HG02840 (cell line): Measurements from ENCODE around the gene TBX21.
"Not testable (repeated sequence)": the region's sequence is repeated elsewhere in the genome, so short reads cannot be mapped to it uniquely, and the experiment has no call there.

Source experiments
- ATAC-seq: cut with Tn5 transposase; IDR thresholded peaks from one replicate; pipeline ENCODE4 v1.9.1; 2021; ENCODE audit warnings: mild to moderate bottlenecking, moderate library complexity, moderate number of reproducible peaks; ENCODE audit not compliant: unreplicated experiment, low FRiP score

The TBX21 gene

DNA sequence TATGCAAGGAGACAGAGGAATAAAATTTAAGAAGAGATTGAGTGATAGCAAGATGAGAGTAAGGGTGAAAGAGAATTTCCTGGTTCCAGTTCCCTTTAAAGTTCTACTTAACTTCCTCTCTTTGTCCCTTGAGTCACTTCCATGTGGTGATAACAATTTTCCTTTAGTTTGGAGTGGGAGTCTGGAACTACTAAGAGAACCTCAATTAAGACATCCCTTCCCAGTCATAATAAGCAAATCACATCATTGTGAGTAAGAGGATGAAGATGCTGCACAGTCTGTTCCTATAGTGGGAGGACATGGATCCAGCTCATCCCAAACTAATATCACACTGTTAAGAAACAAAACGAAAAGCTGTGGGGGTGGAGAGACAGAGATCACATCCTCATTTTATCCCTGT is 24.4 kb downstream of the TBX21 start:
- no peak for ATAC-seq

DNA sequence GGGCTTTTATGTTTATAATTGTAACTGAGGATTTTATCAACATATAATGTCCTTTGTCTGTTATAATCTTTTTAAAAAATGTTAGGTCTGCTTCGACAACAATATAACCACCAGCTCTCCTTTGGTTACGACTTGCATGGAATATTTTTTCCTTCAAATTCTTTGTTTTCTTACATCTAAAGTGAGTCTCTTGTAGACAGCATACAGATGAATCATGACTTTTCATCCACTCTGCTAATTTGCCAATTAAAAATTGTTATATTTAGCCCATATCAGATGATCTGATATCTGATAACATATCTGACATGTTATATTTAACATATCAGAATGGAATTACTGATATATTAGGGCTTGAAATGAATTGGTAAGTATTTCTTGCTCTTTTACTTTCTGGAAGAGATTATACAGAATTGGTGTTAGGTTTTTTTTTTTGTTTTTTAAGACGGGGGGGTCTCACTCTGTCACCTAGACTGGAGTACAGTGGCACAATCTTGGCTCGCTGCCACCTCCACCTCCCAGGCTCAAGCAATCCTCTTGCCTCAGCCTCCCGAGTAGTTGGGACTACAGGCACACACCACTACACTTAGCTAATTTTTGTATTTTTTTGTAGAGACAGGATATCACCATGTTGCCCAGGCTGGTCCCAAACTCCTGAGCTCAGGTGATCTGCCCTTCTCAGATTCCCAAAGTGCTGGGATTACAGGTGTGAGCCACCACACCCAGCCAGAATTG is 27.5 kb downstream of the TBX21 start:
- no peak for ATAC-seq

DNA sequence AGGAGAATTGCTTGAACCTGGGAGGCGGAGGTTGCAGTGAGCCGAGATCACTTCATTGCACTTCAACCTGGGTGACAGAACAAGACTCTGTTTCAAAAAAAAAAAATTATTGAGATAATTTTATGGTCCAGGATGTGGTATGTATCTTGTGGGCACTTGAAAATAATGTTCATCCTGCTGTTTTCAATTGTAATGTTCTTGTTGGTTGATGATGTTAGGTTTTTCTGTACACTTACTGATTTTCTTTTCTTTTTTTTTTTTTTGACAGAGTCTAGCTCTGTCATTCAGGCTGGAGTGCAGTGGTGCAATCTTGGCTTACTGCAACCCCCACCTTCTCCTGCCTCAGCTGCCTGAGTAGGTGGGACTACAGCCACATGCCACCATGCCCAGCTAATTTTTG is 29.7 kb downstream of the TBX21 start:
- no peak for ATAC-seq

DNA sequence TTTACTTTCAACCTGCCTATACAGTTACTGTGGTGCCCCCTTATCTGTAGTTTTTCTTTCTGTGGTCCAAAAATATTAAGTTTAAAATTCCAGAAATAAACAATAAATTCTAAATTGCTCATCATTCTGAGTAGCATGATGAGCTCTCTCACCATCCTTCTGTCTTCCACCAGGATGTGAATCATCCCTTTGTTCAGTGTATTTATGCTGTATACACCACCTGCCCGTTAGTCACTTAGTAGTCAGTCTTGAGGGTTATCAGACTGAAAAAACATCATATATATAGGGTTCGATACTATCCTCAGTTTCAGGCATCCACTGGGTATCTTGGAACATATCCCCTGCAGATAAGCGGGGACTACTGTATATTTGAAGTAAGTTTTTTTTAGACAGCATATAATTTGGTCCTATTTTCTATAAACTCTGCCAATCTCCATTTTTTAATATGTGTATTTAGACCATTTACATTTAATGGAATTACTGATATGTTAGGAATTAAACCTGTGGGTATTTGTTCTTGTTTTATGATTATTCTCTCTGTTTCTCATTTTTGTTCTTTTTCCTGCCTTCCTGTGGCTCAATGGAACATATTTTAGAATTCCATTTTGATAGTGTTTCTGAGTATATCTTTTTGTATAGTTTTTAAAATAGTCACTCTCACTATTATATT is 31.0 kb downstream of the TBX21 start:
- ATAC-seq: no peak

DNA sequence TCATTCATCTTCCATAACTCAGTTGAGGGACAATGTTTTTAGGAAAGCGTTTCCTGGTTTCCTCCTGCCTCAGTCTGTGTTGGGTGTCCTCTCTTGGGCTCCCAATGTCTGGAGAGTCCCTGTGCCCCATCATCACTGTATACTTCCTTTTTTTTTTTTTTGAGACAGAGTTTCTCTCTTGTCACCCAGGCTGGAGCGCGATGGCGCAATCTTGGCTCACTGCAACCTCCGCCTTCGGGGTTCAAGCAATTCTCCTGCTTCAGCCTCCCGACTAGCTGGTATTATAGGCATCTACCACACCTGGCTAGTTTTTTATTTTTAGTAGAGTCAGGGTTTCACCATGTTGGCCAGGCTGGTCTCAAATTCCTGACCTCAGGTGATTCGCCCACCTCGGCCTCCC is 40.6 kb downstream of the TBX21 start:
- not testable (repeated sequence) for ATAC-seq

DNA sequence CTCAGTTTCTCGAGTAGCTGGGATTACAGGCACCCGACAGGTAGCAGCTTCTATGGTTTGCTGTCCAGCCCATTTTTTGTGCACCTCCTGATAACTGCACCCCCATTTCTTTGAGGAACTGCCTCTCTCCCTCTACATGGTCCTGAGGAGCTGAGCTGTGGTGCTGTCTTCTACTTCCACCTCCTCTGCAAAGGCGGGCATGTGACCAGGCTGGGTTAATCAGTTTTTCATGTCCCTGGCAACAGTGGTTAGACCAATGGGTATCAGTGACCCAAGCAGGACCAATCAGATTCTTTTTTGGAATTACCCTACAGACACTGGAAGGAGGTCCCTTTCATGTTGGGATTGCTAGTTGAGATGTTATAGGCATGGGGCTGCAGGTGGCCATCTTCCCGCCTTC is 41.3 kb downstream of the TBX21 start:
- no peak for ATAC-seq

DNA sequence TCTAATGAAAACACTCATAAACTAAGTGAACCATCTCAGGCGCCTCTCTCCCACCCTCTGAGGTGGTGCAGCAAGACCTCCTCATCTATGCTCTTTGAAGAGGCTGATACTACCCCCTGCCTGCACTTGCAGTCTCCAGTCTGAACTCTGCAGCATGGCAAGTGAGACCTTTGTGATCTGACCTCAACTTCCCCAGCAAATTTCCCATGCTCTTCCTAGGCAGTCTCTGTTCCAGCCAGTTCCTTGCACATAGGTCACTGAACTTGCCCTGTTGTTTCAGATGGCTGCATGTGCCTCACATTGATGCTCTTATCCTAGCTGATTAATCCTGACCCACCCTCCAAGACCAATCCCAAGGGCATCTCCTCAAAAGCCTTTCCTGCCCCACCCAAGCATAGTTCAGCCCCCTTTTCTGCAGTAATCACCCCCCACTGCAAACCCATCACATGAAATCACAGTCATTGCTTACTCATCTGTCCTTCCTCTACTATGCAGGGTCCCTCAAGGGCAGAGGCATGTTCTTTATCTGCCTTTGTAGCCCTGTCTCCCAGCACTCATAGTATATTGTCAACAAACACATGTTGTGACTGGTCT is 42.0 kb downstream of the TBX21 start:
- no peak for ATAC-seq

DNA sequence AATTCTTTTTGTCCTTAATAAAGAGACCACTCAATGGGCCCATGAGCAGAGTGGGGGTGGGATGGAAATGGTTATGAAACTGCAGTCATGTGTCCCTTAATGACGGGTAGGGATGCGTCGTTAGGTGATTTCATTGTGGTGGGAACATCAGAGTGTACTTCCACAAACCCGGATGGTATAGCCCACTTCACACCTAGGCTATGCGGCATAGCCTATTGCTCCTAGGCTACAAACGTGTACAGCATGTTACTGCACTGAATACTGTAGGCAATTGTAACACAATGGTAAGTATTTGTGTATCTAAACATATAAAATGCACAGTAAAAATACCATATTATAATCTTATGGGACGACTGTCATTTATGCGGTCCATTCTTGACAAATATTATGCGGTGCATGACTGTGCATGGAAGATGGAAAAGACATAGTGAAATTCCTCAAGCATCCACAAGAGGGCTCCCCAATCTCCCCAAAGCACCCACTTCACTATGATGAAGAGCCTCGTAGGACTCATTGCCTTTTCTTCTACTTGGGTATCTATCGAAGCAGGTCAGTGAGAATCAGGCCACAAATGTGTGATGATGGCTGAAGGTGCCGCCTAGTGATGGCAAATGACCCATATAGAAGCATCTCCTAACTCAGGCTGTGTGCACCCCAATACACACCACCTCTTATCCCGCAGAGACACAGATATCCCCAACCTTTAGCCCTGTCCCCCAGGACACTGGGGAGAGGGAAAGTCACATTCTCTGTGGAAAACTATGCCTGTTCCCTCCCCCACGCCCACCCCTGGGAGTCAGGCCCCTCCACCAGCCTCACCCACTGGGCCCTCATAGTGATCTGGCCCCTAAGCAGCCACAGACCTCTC is 43.5 kb downstream of the TBX21 start:
- ATAC-seq: no peak

DNA sequence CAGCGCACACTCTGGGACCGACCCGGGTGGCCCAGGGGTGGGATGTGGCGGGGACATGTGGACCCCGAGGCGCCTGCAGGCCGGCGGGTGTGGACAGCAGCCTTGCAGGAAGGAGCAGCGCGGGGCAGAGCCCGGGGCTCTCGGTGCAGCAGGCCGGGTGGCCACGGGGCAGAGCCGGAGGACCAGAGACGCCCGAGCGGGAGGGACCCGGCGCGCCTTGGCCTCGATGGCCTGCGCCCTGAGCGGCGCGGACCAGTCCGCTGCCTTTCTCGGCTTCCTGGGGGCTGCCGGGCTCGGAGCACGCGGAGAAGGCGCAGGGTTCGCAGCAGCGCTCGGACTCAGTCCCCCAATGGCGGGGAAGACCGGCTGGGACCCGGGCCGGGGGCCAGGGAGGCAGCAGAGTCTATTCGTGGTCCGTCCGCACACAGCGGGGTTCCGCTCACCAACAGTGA is 45.2 kb downstream of the TBX21 start:
- no peak for ATAC-seq

DNA sequence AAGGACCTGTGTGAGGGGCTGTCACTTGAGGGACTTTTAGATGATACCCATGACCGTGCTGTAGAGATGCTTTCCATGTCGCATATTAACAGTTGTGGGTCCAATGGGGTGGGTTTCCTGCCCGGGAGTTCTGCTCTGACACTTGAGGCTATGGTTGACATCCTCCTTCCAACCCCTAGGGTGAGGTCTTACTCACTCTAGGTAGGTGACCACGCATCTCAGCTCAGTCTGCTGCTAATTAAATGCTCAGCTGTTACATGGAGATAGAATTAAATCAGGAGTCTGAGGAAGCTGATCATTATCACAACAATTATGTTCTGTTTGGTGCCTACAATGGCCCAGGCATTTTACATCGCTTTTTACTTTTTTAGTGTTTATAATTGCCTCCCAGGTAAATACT is 48.4 kb downstream of the TBX21 start:
- ATAC-seq: no peak

DNA sequence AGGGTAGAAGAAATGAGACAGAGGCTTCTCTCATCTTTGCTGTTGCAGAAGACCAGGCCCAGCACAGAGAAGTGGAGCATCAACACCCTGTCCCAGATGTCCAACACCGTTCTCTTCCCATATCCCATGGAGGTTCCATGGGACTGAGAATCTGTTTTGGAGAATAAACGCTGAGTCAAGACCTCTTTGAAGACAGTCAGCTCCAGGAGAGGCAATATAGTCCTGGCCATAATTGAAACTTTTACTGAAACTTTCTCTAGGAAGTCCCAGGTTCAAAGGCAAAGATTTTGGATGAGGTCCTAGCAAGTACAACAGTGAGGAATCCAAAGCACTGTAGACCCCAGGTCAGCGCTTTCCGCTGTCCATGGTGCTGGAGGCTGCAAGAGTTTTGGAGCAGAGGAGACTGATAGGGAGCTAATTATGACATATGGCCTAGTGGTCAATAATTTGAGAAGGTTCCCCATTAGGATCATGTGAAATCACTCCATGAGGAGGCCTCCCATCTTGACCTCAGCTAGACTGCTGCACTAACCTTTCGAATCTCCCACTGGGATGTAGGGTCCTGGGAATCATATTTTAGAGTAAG is 52.6 kb downstream of the TBX21 start:
- no peak for ATAC-seq

DNA sequence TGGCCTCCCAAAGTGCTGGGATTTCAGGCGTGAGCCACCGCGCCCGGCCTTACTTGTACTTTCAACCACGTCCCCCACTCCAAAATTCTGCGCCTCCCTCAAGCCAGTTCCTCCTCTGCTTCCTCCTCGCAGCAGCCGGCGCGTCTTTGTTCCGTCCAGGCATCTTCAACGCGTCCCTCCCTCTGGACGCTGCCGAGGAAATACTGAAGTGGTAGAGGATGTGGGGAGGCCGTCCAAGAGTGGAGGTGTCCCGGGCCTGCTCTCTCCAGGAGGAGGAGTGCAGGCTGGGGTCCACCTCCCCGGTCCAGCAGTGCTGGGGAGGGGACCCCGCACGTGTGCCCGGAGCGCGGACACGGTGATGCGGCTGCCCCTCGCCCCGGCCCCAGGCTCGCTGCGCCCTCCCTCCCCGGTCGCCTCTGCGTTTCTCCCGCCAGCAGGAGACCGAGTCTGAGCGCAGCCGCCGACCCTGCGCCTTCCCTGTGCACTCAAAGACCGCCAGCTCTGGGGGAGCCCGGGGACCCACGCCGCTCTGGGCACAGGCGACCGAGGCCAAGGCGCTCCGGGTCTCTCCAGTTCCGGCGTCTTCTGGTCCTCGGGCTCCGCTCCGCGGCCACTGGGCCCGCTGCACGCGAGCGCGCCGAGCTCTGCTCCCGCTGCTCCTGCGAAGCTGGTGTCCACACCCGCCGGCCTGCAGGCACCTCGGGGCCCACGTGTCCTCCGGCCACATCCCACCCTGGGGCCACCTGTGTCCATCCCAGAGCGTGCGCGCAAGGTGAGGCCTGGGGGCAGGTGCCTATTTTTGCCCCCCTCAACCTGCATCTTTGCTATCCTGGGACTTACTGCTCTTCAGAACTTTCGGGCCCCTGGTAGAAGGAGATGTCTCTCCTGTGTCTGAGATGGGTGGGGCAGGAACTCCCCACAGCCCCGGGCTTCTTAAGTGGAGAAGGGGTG is 56.9 kb downstream of the TBX21 start:
- no peak for ATAC-seq

DNA sequence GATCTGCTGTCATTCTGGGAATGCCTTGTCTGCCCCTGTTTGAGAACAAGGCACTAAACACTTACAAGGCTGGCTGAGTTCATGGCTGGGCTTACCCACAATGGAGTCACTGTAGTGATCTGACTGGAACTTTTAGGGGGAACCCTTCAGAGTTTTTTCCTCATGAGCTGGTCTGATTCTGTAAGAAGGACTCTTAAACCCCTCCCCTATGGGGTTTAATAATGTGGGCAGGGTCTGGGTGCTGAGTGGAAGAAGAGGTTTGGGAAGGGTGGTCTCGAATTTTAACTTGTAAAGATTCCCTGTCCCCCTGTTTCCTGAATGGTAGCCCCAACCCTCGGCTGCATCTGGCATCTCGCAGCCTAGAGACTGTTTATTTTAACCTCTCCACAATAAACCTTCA is 58.0 kb downstream of the TBX21 start:
- no peak for ATAC-seq

DNA sequence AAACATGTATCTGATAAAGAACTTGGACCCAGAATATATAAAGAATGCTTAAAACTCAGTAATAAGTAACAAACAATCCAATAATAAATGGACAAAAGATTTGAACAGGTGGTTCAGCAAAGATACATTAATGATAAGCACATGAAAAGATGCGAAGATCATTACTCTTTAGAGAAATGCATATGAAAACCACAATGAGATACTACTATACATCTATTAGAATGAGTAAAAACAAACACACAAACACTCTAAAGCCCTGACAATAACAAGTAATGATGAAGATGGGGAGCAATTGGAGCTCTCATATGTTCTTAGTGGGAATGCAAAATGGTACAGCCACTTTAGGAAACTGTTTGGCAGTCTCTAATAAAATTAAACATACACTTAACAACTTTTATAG is 59.4 kb downstream of the TBX21 start:
- no peak for ATAC-seq

DNA sequence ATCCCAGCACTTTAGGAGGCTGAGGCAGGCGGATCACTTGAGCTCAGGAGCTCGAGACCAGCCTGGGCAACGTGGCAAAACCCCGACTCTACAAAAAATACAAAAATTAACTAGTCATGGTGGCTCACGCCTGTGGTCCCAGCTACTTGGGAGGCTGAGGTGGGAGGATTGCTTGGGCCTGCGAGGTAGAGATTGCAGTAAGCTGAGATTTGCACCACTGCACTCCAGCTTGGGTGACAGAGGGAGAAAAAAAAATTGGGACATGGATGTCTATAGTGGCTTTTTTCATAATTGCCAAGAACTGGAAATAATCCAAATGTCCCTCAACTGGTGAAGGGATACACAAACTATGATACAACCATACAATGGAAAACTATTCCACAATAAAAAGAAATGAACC is 59.9 kb downstream of the TBX21 start:
- no peak for ATAC-seq
